LNCAP (cell line): ENCODE results near the gene NUDT14.

Experiments used
- CTCF ChIP-seq: fragments of 450-650 bp; IDR thresholded peaks from 2 replicates; pipeline ENCODE4 v1.5.1; 2017; ENCODE audit warnings: mild to moderate bottlenecking

NUDT14 gene

GRCh38 chr14:105210266-105211025 lies 29.3 kb upstream of the NUDT14 start:
- TF ChIP-seq CTCF, result no peak

GRCh38 chr14:105209646-105210045 lies 28.5 kb upstream of the NUDT14 start:
- no peak for TF ChIP-seq CTCF

- no peak for TF ChIP-seq CTCF
Observed at GRCh38 chr14:105209091-105209490, 28.0 kb upstream of the NUDT14 start.

- no peak for TF ChIP-seq CTCF
Observed at GRCh38 chr14:105208738-105209075, 27.6 kb upstream of the NUDT14 start.

GRCh38 chr14:105207996-105208737 lies 27.1 kb upstream of the NUDT14 start:
- TF ChIP-seq CTCF, result no peak

DNA sequence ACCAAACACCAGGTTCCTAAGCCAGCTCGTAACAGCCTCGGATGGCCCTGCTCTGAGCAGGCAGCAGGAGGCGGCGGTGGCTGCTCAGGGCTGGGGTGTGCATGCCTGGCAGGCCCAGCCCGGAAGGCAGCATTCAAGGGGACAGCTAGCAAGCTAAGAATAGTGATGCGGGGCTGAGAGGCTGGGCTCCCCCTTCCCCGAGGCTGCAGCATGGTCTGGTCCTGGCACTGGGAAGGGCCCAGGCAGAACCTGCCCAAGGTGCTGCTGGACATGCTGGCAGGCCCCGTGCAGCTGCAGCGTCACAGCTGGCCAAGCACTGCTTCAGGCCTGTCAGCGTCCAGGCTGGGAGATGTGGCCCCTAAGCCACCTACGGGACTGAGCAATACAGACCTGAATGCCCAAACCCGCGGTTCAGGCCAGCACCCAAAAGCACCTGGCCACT lies 26.4 kb upstream of the NUDT14 start:
- no peak for TF ChIP-seq CTCF

GRCh38 chr14:105206873-105207272 lies 25.8 kb upstream of the NUDT14 start:
- no peak for TF ChIP-seq CTCF
